SK-N-SH (cell line): ENCODE data around the gene SPON2. TPM values are rescaled to one million over a fixed set of nuclear protein-coding genes. Genes with fewer than 3 reads are reported as not detected.

Source experiments
- CTCF ChIA-PET: fragments of 300-600, 350-600 bp; formaldehyde crosslinking; extraction: SDS; loops from one replicate; lab custom pipeline; 2021; lab: Yijun Ruan, JAX
- POLR2A ChIA-PET: fragments of 350-600 bp; sonication (Branson Sonifier 250); formaldehyde crosslinking; extraction: SDS; loops from one replicate; lab custom pipeline; 2020; ENCODE audit warnings: antibody characterized with exemption, inconsistent platforms; lab: Yijun Ruan, JAX
- DNase-seq: peaks from one replicate; pipeline ENCODE4 v3.0.0; 2012
- H2AFZ ChIP-seq: fragments of 200-600 bp; sonication (generic); 2 replicates; pipeline ENCODE4 v1.8.1; 2016; ENCODE audit warnings: antibody characterized with exemption, mild to moderate bottlenecking, low read depth
- H3F3A ChIP-seq: fragments of 200-600 bp; sonication (generic); replicated peaks from 2 replicates; pipeline ENCODE3; 2016; ENCODE audit warnings: antibody characterized with exemption, mild to moderate bottlenecking; ENCODE audit not compliant: insufficient read depth
- H3K27ac ChIP-seq, 2 experiments: fragments of 200-500 bp in 1 of 2; fragments of 200-600 bp in 1 of 2; sonication (Bioruptor generic) in 1 of 2; sonication (generic), shearing (Covaris generic) in 1 of 2; 2 replicates each; pipeline versions ENCODE4 v1.5.1 to v1.6.1; 2014 to 2016; ENCODE audit warnings: low read depth in 2 of 2, inconsistent platforms in 1 of 2, low read length in 1 of 2, mild to moderate bottlenecking in 1 of 2, mixed read lengths in 1 of 2
- H3K27me3 ChIP-seq: fragments of 200-600 bp; sonication (generic), shearing (Covaris generic); 2 replicates; pipeline ENCODE4 v1.6.1; 2016; ENCODE audit warnings: mixed run types; ENCODE audit not compliant: insufficient read depth
- H3K36me3 ChIP-seq, 2 experiments: fragments of 200-500 bp in 1 of 2; fragments of 200-600 bp in 1 of 2; sonication (Bioruptor generic) in 1 of 2; sonication (generic) in 1 of 2; replicated peaks in 1 of 2; 2 replicates each; pipeline versions ENCODE3 to v1.5.1; 2014 to 2016; ENCODE audit warnings: low read length in 1 of 2, mild to moderate bottlenecking in 1 of 2; ENCODE audit not compliant: insufficient read depth in 2 of 2, control insufficient read depth in 1 of 2
- H3K4me1 ChIP-seq, 2 experiments: fragments of 200-500 bp in 1 of 2; fragments of 200-600 bp in 1 of 2; sonication (Bioruptor generic) in 1 of 2; sonication (generic), shearing (Covaris generic) in 1 of 2; 2 replicates each; pipeline versions ENCODE4 v1.5.1 to v1.6.1; 2014 to 2016; ENCODE audit warnings: low read depth in 1 of 2, low read length in 1 of 2, mixed run types in 1 of 2; ENCODE audit not compliant: insufficient read depth in 2 of 2, control insufficient read depth in 1 of 2
- H3K4me2 ChIP-seq: fragments of 200-600 bp; sonication (generic), shearing (Covaris generic); 2 replicates; pipeline ENCODE4 v1.6.1; 2017; ENCODE audit warnings: mixed run types
- H3K4me3 ChIP-seq, 2 experiments: fragments of 200-500 bp in 1 of 2; fragments of 200-600 bp in 1 of 2; sonication (Bioruptor generic) in 1 of 2; sonication (generic), shearing (Covaris generic) in 1 of 2; 2 replicates each; pipeline versions ENCODE4 v1.5.1 to v1.8.1; 2014 to 2016; ENCODE audit warnings: low read depth in 2 of 2, inconsistent platforms in 1 of 2, low read length in 1 of 2, mild to moderate bottlenecking in 1 of 2, mixed read lengths in 1 of 2, moderate library complexity in 1 of 2
- H3K79me2 ChIP-seq: fragments of 200-600 bp; sonication (generic); 2 replicates; pipeline ENCODE4 v1.8.1; 2017; ENCODE audit warnings: mild to moderate bottlenecking; ENCODE audit not compliant: insufficient read depth
- H3K9ac ChIP-seq: fragments of 200-600 bp; sonication (generic); 2 replicates; pipeline ENCODE4 v1.6.1; 2017; ENCODE audit warnings: mixed run types
- H3K9me2 ChIP-seq: fragments of 200-600 bp; sonication (generic); 2 replicates; pipeline ENCODE4 v1.6.1; 2017; ENCODE audit warnings: mixed run types
- H3K9me3 ChIP-seq: fragments of 200-600 bp; sonication (generic); 2 replicates; pipeline ENCODE4 v1.6.1; 2017; ENCODE audit warnings: mixed run types, mild to moderate bottlenecking, moderate library complexity
- H4K20me1 ChIP-seq: fragments of 200-600 bp; sonication (generic); 2 replicates; pipeline ENCODE4 v1.6.1; 2017; ENCODE audit warnings: mild to moderate bottlenecking, mixed run types; ENCODE audit not compliant: insufficient read depth
- CHD2 ChIP-seq: fragments of 150-350 bp; IDR thresholded peaks from 2 replicates; pipeline ENCODE4 v1.6.1; 2018; ENCODE audit warnings: low read length; ENCODE audit not compliant: partially characterized antibody
- EP300 ChIP-seq, 2 experiments: IDR thresholded peaks; 2 replicates each; pipeline versions ENCODE4 v1.4.0 to v1.6.1; 2012; ENCODE audit warnings: borderline replicate concordance in 1 of 2, low read depth in 1 of 2, low read length in 1 of 2
- FOSL2 ChIP-seq: IDR thresholded peaks from 2 replicates; pipeline ENCODE4 v1.4.0; 2012; ENCODE audit warnings: low read depth, mild to moderate bottlenecking, moderate library complexity, borderline replicate concordance
- FOXJ3 ChIP-seq: sonication (generic); formaldehyde crosslinking; IDR thresholded peaks from 2 replicates; pipeline ENCODE4 v1.5.1; 2020; ENCODE audit warnings: mild to moderate bottlenecking, missing genetic modification reagents
- GATA2 ChIP-seq: sonication (generic); formaldehyde crosslinking; IDR thresholded peaks from 2 replicates; pipeline ENCODE4 v1.5.0; 2020; ENCODE audit warnings: mild to moderate bottlenecking, missing genetic modification reagents
- IRF3 ChIP-seq: fragments of 150-350 bp; IDR thresholded peaks from 2 replicates; pipeline ENCODE4 v1.6.1; 2016; ENCODE audit warnings: mild to moderate bottlenecking, low read depth, low read length
- JUND ChIP-seq: IDR thresholded peaks from 2 replicates; pipeline ENCODE4 v1.4.0; 2012
- NFIC ChIP-seq: IDR thresholded peaks from 2 replicates; pipeline ENCODE4 v1.4.0; 2012; ENCODE audit warnings: borderline replicate concordance
- RCOR1 ChIP-seq: fragments of 150-350 bp; IDR thresholded peaks from 2 replicates; pipeline ENCODE4 v1.6.1; 2017; ENCODE audit warnings: antibody characterized with exemption, low read length
- RFX5 ChIP-seq: IDR thresholded peaks from 2 replicates; pipeline ENCODE4 v1.6.1; 2012; ENCODE audit warnings: mild to moderate bottlenecking, improper control_type of control experiment, low read length
- SIN3A ChIP-seq: IDR thresholded peaks from 2 replicates; pipeline ENCODE4 v1.6.1; 2012; ENCODE audit warnings: low read depth, mild to moderate bottlenecking, low read length, moderate library complexity, borderline replicate concordance
- USF1 ChIP-seq: IDR thresholded peaks from 2 replicates; pipeline ENCODE4 v1.4.0; 2012; ENCODE audit warnings: low read depth, borderline replicate concordance
- WGBS: methylation state at CpG from one replicate; pipeline ENCODE4 v1.1.6; 2017; ENCODE audit warnings: low lambda C conversion rate; 5-methylcytosine and 5-hydroxymethylcytosine counted together
- polyA plus RNA-seq, 3 experiments: library from polyadenylated mRNA; depleted of rRNA; stranded (reverse); fragments of >200 nt; gene quantifications; 2 replicates each; pipeline ENCODE4 v1.2.3, GENCODE V29; 2012
- TF ChIP-seq, protein P1 (sequence below): IDR thresholded peaks from 2 replicates; pipeline ENCODE4 v1.4.0; 2012; ENCODE audit warnings: low read depth, borderline replicate concordance
- TF ChIP-seq, protein P2 (sequence below): fragments of 200-600 bp; sonication (generic); IDR thresholded peaks from 2 replicates; pipeline ENCODE4 v1.6.1; 2017; ENCODE audit warnings: antibody characterized with exemption, mild to moderate bottlenecking, moderate library complexity
- TF ChIP-seq, protein P3 (sequence below): IDR thresholded peaks from 2 replicates; pipeline ENCODE4 v1.4.0; 2012; ENCODE audit warnings: low read depth

SPON2 gene
- polyA plus RNA-seq, 1 of the 3 experiments (the other 2 are of a cell fraction): 11.4 TPM

GRCh38 chr4:1211371-1211770 lies 39.0 kb upstream of the SPON2 start:
- no peak for DNase-seq
- POLR2A ChIA-PET: interaction anchor here (0.7 kb wide), 1 partner anchor 11 kb away, joined by 3 read pairs; no protein-coding TSS in a partner anchor
- TF ChIP-seq, protein P1, sequence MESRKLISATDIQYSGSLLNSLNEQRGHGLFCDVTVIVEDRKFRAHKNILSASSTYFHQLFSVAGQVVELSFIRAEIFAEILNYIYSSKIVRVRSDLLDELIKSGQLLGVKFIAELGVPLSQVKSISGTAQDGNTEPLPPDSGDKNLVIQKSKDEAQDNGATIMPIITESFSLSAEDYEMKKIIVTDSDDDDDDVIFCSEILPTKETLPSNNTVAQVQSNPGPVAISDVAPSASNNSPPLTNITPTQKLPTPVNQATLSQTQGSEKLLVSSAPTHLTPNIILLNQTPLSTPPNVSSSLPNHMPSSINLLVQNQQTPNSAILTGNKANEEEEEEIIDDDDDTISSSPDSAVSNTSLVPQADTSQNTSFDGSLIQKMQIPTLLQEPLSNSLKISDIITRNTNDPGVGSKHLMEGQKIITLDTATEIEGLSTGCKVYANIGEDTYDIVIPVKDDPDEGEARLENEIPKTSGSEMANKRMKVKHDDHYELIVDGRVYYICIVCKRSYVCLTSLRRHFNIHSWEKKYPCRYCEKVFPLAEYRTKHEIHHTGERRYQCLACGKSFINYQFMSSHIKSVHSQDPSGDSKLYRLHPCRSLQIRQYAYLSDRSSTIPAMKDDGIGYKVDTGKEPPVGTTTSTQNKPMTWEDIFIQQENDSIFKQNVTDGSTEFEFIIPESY: no peak
- TF ChIP-seq CHD2 (no peak), JUND (no peak), IRF3 (no peak), SIN3A (no peak), GATA2 (no peak), RFX5 (no peak), NFIC (no peak), USF1 (no peak), RCOR1 (no peak), EP300 (IDR thresholded peaks at IDR 0.05; ENCODE audit: borderline replicate concordance in 1 of 2, low read depth in 1 of 2, low read length in 1 of 2) (no peak), FOSL2 (no peak), FOXJ3 (CRISPR knock-in tag) (no peak)
- TF ChIP-seq, protein P2, sequence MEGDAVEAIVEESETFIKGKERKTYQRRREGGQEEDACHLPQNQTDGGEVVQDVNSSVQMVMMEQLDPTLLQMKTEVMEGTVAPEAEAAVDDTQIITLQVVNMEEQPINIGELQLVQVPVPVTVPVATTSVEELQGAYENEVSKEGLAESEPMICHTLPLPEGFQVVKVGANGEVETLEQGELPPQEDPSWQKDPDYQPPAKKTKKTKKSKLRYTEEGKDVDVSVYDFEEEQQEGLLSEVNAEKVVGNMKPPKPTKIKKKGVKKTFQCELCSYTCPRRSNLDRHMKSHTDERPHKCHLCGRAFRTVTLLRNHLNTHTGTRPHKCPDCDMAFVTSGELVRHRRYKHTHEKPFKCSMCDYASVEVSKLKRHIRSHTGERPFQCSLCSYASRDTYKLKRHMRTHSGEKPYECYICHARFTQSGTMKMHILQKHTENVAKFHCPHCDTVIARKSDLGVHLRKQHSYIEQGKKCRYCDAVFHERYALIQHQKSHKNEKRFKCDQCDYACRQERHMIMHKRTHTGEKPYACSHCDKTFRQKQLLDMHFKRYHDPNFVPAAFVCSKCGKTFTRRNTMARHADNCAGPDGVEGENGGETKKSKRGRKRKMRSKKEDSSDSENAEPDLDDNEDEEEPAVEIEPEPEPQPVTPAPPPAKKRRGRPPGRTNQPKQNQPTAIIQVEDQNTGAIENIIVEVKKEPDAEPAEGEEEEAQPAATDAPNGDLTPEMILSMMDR: no peak
- TF ChIP-seq, protein P3, sequence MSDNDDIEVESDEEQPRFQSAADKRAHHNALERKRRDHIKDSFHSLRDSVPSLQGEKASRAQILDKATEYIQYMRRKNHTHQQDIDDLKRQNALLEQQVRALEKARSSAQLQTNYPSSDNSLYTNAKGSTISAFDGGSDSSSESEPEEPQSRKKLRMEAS: no peak
- TF ChIP-seq, all 33 proteins: peak for 0
- H2AFZ ChIP-seq: no peak overlapping the region
- no peak overlapping the region; a peak in 1 of 4 replicates for H3K27ac ChIP-seq
- no peaks in the 10 kb centered on the region for H4K20me1 ChIP-seq
- peaks cover 0 to 38% of the 10 kb centered on the region in 2 experiments; a peak in 1 of 4 replicates for H3K4me1 ChIP-seq
- peaks cover 4 to 50% of the 10 kb centered on the region in 2 experiments for H3K36me3 ChIP-seq
- H3K27me3 ChIP-seq: no peaks in the 10 kb centered on the region
- H3F3A ChIP-seq: no peaks in the 10 kb centered on the region
- H3K9ac ChIP-seq: no peak overlapping the region
- CTCF ChIA-PET: interaction anchor here (1.0 to 1.1 kb wide), 2 partner anchors 22 to 80 kb away, joined by 3 read pairs; no protein-coding TSS in a partner anchor
- no peaks in the 10 kb centered on the region for H3K9me3 ChIP-seq
- H3K79me2 ChIP-seq: no peaks in the 10 kb centered on the region
- H3K4me3 ChIP-seq: no peak overlapping the region
- 95% methylated on average over 13 of the region's 13 CpGs for WGBS
- no peak overlapping the region for H3K4me2 ChIP-seq
- no peaks in the 10 kb centered on the region for H3K9me2 ChIP-seq
